HG02623 (cell line): ENCODE results near the gene WDFY1.
"Not testable (repeated sequence)": the region's sequence is repeated elsewhere in the genome, so short reads cannot be mapped to it uniquely, and the experiment has no call there.

ENCODE experiments used
- ATAC-seq: cut with Tn5 transposase; IDR thresholded peaks from one replicate; pipeline ENCODE4 v1.9.1; 2021; ENCODE audit warnings: moderate library complexity; ENCODE audit not compliant: unreplicated experiment

The WDFY1 gene

GRCh38 chr2:223900066-223900465 lies 45.1 kb downstream of the WDFY1 start:
- no peak for ATAC-seq

- no peak for ATAC-seq
Observed at GRCh38 chr2:223897669-223898330, 47.3 kb downstream of the WDFY1 start.

GRCh38 chr2:223896833-223897311 lies 48.3 kb downstream of the WDFY1 start:
- ATAC-seq, result peak; percentile 55

- ATAC-seq, result no peak
Observed at GRCh38 chr2:223894968-223895367, 50.2 kb downstream of the WDFY1 start.

- ATAC-seq, result no peak
Observed at GRCh38 chr2:223894009-223894408, 51.1 kb downstream of the WDFY1 start.

- ATAC-seq, result no peak
Observed at GRCh38 chr2:223890721-223891120, 54.4 kb downstream of the WDFY1 start.

GRCh38 chr2:223889229-223889628 lies 55.9 kb downstream of the WDFY1 start:
- ATAC-seq, result no peak

- ATAC-seq, result no peak
Observed at GRCh38 chr2:223888251-223888650, 56.9 kb downstream of the WDFY1 start.

- no peak for ATAC-seq
Observed at GRCh38 chr2:223887127-223887526, 58.0 kb downstream of the WDFY1 start.

- no peak for ATAC-seq
Observed at GRCh38 chr2:223886726-223887125, 58.4 kb downstream of the WDFY1 start.

GRCh38 chr2:223884399-223884798 lies 60.7 kb downstream of the WDFY1 start:
- peak; percentile 79 for ATAC-seq

- ATAC-seq, result no peak
Observed at GRCh38 chr2:223882715-223883114, 62.4 kb downstream of the WDFY1 start.

- no peak for ATAC-seq
Observed at GRCh38 chr2:223880796-223881195, 64.3 kb downstream of the WDFY1 start.

GRCh38 chr2:223877721-223878410 lies 67.3 kb downstream of the WDFY1 start:
- peak; percentile 65 for ATAC-seq

GRCh38 chr2:223873672-223874071 lies 71.5 kb downstream of the WDFY1 start:
- ATAC-seq, result no peak

- not testable (repeated sequence) for ATAC-seq
Observed at GRCh38 chr2:223872772-223873171, 72.4 kb downstream of the WDFY1 start.

GRCh38 chr2:223871661-223872060 lies 73.5 kb downstream of the WDFY1 start:
- not testable (repeated sequence) for ATAC-seq

- no peak for ATAC-seq
Observed at GRCh38 chr2:223870840-223871611, 74.1 kb downstream of the WDFY1 start.

- ATAC-seq, result peak; percentile 70
Observed at GRCh38 chr2:223868005-223868404, 77.1 kb downstream of the WDFY1 start.

- ATAC-seq, result no peak
Observed at GRCh38 chr2:223865907-223866508, 79.1 kb downstream of the WDFY1 start.

- ATAC-seq, result no peak
Observed at GRCh38 chr2:223865124-223865523, 80.0 kb downstream of the WDFY1 start.
